Adrenal gland (tissue), 12 donors: ENCODE results near the gene SH2B2. TPM values are rescaled to one million over a fixed set of nuclear protein-coding genes. Genes with fewer than 3 reads are reported as not detected.
"Not testable (repeated sequence)": the region's sequence is repeated elsewhere in the genome, so short reads cannot be mapped to it uniquely, and the experiment has no call there.

Source experiments
- DNase-seq, 7 donors: peaks; one replicate each; pipeline ENCODE4 v3.0.0-alpha.2; 2019 to 2020
- H3K27ac ChIP-seq, 5 donors: fragments of 200-600 bp; sonication (generic) in 4 of 5; 1 replicate in 3 of 5; 2 replicates in 2 of 5; pipeline versions ENCODE4 v1.5.1 to v1.8.0; 2016 to 2020; ENCODE audit warnings: mild to moderate bottlenecking in 1 of 5
- H3K27me3 ChIP-seq: fragments of 200-600 bp; 2 replicates; pipeline ENCODE4 v1.8.0; 2021
- H3K36me3 ChIP-seq, 2 donors: fragments of 200-600 bp; replicated peaks in 1 of 2; 1 replicate in 1 of 2; 2 replicates in 1 of 2; pipeline versions ENCODE4 v1.5.1 to v1.8.0; 2018 to 2022
- H3K4me1 ChIP-seq, 2 donors: fragments of 200-600 bp; replicated peaks in 1 of 2; 1 replicate in 1 of 2; 2 replicates in 1 of 2; pipeline versions ENCODE4 v1.5.1 to v1.8.0; 2018 to 2021
- H3K4me3 ChIP-seq, 4 donors: fragments of 200-600 bp; sonication (generic) in 3 of 4; one replicate each; pipeline ENCODE4 v1.5.1; 2016 to 2018
- H3K9me3 ChIP-seq, 3 donors: fragments of 200-600 bp; sonication (generic) in 1 of 3; replicated peaks in 1 of 3; 1 replicate in 2 of 3; 2 replicates in 1 of 3; pipeline versions ENCODE4 v1.5.1 to v1.8.0; 2016 to 2021
- CTCF ChIP-seq, 6 experiments: fragments of 450-650 bp in 4 of 6; fragments of 200-600 bp in 2 of 6; sonication (generic) in 1 of 6; IDR thresholded peaks; 1 replicate in 5 of 6; 2 replicates in 1 of 6; pipeline versions ENCODE4 v1.5.1 to v1.8.0; 2016 to 2021; ENCODE audit warnings: antibody characterized with exemption in 6 of 6, mild to moderate bottlenecking in 2 of 6, moderate library complexity in 1 of 6
- POLR2A ChIP-seq, 2 donors: fragments of 450-650 bp; IDR thresholded peaks; one replicate each; pipeline ENCODE4 v1.6.1; 2017; ENCODE audit warnings: antibody characterized with exemption in 2 of 2, mild to moderate bottlenecking in 2 of 2, moderate library complexity in 1 of 2
- WGBS, 4 donors: extraction: QIAGEN DNeasy Blood & Tissue Kit in 2 of 4; methylation state at CpG; one replicate each; pipeline versions ENCODE4 v1.1.5 to v1.1.7; 2013 to 2017; 5-methylcytosine and 5-hydroxymethylcytosine counted together
- intact Hi-C, 2 donors: fragments of 100-400 bp; cut with DNase I; formaldehyde crosslinking; loops; one replicate each; pipeline versions ENCODE4 v1.14.1 to v1.15.0; 2022 to 2023
- polyA plus RNA-seq, 3 donors: library from polyadenylated mRNA; stranded (reverse); fragments of 200-250 nt in 2 of 3; fragments of 350-450 nt in 1 of 3; fragmentation: Illumina TruSeq in 1 of 3; extraction: RNeasy Lipid Tissue Mini Kit (QIAGEN cat#74804) in 1 of 3; gene quantifications; one replicate each; pipeline ENCODE4 v1.2.3, GENCODE V29; 2013 to 2014
- total RNA-seq, 9 donors: library from RNA; depleted of rRNA in 4 of 9; stranded (reverse); fragments of >200 nt in 4 of 9; fragments of 120-200 nt in 1 of 9; fragmentation: NEBNext Ultra II Directional in 1 of 9; extraction: Animal tissue kit (Norgen Biotek cat#: 25700) in 1 of 9; gene quantifications; one replicate each; pipeline versions ENCODE4 v1.1.0 to v1.2.4, GENCODE V29; 2013 to 2023
- donor health status: healthy with polysubstance abuse.
- donor health status: Bipolar disorder and iron deficiency.
- donor health status: DM: yes; HTN: yes; CAD: no.
- donor health status: DM: no; HTN: no; CAD: no.
- donor health status: DM: no; HTN: no; CAD: no.
- donor health status: DM: yes; HTN: yes; CAD: no.

SH2B2 gene
- total and polyA plus RNA-seq, 12 donors = 0.55 to 22.8 (median 5.0) TPM

- Histone ChIP-seq H3K27ac (no peak overlapping the region), H3K36me3 (no peaks in the 10 kb centered on the region), H3K27me3 (no peaks in the 10 kb centered on the region), H3K4me3 (no peak overlapping the region), H3K4me1 (no peaks in the 10 kb centered on the region), H3K9me3 (no peaks in the 10 kb centered on the region)
- intact Hi-C loops = no loop called here
- TF ChIP-seq CTCF (IDR thresholded peaks at IDR 0.05) (no peak), POLR2A (IDR thresholded peaks at IDR 0.05) (no peak)
- WGBS, 4 donors = 84 to 90% (median 87%) methylated on average over 9 to 11 of the region's 11 CpGs
- no peak for DNase-seq
Observed at GRCh38 chr7:102326157-102326889, 39.7 kb downstream of the SH2B2 start.

GRCh38 chr7:102327183-102327582 is 40.5 kb downstream of the SH2B2 start:
- H3K4me3 ChIP-seq, H3K27ac ChIP-seq, H3K4me1 ChIP-seq, H3K9me3 ChIP-seq, intact Hi-C loops, H3K27me3 ChIP-seq, DNase-seq, H3K36me3 ChIP-seq: not testable (repeated sequence)
- 63 to 75% (median 72%) methylated on average over 6 of the region's 6 CpGs for WGBS, 4 donors

DNA sequence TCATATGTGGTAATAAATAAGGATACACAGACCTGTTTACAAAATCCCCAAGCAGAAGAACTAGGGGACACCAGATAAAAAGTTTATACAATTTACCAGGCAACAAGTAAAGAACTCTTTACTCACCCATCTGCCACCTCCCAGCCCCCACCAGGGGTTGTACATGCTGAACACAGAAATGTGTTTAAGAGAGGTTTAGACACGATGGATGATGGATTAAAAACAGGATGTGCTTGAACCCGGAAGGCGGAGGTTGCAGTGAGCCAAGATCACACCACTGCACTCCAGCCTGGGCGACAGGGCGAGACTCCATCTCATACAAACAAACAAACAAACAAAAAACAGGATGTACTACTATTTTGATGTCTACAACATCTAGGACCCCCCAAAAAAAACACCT is 42.2 kb downstream of the SH2B2 start:
- DNase-seq, H3K4me3 ChIP-seq, H3K9me3 ChIP-seq, H3K27ac ChIP-seq, H3K4me1 ChIP-seq, H3K36me3 ChIP-seq, H3K27me3 ChIP-seq, intact Hi-C loops: not testable (repeated sequence)
- 72 to 77% (median 74%) methylated on average over 4 of the region's 5 CpGs for WGBS, 4 donors

DNA sequence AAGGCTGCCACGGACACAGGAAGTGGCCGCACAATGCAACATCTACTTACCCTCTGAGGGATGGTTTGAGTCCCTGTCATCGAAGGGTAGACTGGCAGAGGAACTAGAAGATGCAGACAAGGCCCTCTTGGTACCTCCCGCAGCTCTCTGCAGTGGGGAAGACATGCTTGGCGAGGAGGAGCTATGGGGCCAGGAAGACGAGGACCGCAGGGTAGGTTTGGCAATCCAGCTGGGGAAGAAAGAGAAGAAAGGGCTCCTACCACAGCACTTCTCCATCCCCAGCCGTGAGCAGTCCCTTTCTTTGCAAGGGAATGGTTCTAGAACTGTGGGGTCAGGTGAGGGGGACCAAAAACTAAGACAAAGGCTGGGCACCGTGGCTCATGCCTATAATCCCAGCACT is 42.7 kb downstream of the SH2B2 start:
- H3K4me1 ChIP-seq, H3K27me3 ChIP-seq, intact Hi-C loops, H3K36me3 ChIP-seq, H3K4me3 ChIP-seq, H3K9me3 ChIP-seq, DNase-seq, H3K27ac ChIP-seq: not testable (repeated sequence)
- WGBS, 4 donors = 60 to 91% (median 71%) methylated on average over 4 to 8 of the region's 9 CpGs

DNA sequence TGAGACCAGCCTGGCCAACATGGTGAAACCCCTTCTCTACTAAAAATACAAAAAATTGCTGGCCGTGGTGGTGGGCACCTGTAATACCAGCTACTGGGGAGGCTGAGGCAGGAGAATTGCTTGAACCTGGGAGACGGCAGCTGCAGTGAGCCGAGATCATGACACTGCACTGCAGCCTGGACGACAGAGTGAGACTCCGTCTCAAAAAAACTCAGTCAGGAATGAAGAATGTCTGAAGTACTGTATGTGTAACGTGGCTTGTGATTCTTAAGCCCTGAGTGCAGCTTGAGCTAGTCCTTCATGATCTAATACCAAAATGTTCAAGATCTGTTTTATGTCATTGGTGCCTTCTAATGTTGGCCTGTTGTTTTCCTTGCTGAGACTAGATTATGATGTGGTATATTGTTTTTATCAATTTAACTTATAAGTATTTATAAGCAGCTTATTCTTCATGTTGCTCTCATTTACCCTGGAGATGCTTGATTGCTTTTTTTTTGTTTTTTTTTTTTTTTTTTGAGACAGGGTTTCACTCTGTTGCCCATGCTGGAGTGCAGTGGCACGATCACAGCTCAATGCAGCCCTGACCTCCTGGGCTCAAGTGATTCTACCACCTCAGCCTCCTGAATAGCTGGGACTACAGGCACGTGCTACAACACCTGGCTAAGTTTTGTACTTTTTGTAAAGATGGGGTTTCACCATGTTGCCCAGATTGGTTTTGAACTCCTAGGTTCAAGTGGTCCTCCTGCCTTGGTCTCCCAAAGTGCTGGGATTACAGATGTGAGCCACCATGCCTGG is 44.2 kb downstream of the SH2B2 start:
- WGBS, 4 donors = 83 to 90% (median 89%) methylated on average over 8 of the region's 8 CpGs
- H3K27me3 ChIP-seq, DNase-seq, H3K27ac ChIP-seq, H3K4me1 ChIP-seq, intact Hi-C loops, H3K4me3 ChIP-seq, H3K36me3 ChIP-seq, H3K9me3 ChIP-seq: not testable (repeated sequence)

GRCh38 chr7:102335574-102335973 is 48.9 kb downstream of the SH2B2 start:
- H3K9me3 ChIP-seq, DNase-seq: not testable (repeated sequence)
- WGBS, 4 donors = 90 to 94% (median 91%) methylated on average over 7 of the region's 7 CpGs

DNA sequence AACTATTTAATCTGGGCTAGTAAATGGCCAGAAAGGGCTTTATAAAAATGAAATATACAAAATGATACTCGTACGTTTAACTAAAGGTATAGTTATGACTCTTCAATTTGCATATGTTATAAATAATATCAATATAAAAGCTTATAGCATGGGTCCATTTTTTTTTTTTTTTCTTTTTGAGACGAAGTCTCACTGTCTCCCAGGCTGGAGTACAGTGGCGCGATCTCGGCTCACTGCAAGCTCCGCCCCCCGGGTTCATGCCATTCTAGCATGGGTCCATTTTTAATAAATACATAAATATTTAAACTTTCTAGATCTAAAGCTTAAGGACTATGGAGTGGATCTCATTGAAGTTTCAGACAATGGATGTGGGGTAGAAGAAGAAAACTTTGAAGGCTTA is 50.3 kb downstream of the SH2B2 start:
- H3K4me1 ChIP-seq, H3K4me3 ChIP-seq, H3K27ac ChIP-seq, H3K36me3 ChIP-seq, H3K9me3 ChIP-seq, DNase-seq, intact Hi-C loops, H3K27me3 ChIP-seq: not testable (repeated sequence)
- WGBS, 4 donors = 81 to 100% (median 83%) methylated on average over 1 to 8 of the region's 8 CpGs; no CpG with 5 or more reads in 1 of the 4 donors

More at GRCh38 chr7:102335574-102335973, 48.9 kb downstream of the SH2B2 start:
- H3K4me3 ChIP-seq, H3K4me1 ChIP-seq, H3K27ac ChIP-seq, intact Hi-C loops, H3K36me3 ChIP-seq, H3K27me3 ChIP-seq: not testable (repeated sequence)

DNA sequence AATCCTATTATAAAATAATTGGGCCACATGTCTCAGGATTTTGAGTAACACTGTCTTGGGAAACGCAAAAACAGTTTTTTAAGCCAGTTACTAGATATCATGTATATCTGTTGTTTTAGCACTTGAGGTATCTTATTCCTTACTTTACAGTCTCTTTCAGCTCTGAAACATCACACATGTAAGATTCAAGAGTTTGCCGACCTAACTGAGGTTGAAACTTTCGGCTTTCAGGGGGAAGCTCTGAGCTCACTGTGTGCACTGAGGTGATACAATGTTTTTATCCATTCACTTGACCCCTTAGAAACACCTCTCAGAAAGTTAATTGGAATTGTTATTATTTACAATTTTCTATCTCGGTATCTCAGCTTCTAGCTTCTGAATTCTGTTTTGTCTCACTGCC is 50.8 kb downstream of the SH2B2 start:
- H3K9me3 ChIP-seq, H3K4me3 ChIP-seq, H3K27me3 ChIP-seq, H3K4me1 ChIP-seq, H3K27ac ChIP-seq, H3K36me3 ChIP-seq, intact Hi-C loops, DNase-seq: not testable (repeated sequence)
- WGBS, 4 donors = 80 to 84% (median 83%) methylated on average over 4 of the region's 4 CpGs

GRCh38 chr7:102340599-102341368 is 54.1 kb downstream of the SH2B2 start:
- H3K27ac ChIP-seq, H3K9me3 ChIP-seq, H3K27me3 ChIP-seq, H3K4me1 ChIP-seq, H3K36me3 ChIP-seq, DNase-seq, H3K4me3 ChIP-seq, intact Hi-C loops: not testable (repeated sequence)
- 67 to 100% (median 83%) methylated on average over 1 to 5 of the region's 7 CpGs for WGBS, 4 donors
